HepG2 (cell line): Measurements from ENCODE around the gene PLEKHA8. TPM values are rescaled to one million over a fixed set of nuclear protein-coding genes. Genes with fewer than 3 reads are reported as not detected.

Source experiments
- AKAP8 ChIP-seq: sonication (generic); formaldehyde crosslinking; IDR thresholded peaks from 2 replicates; pipeline ENCODE4 v1.5.1; 2020; ENCODE audit warnings: mild to moderate bottlenecking, missing genetic modification reagents
- CEBPG ChIP-seq: IDR thresholded peaks from 2 replicates; pipeline ENCODE4 v1.6.1; 2016
- GTF3A ChIP-seq: sonication (generic); formaldehyde crosslinking; conservative IDR thresholded peaks from 2 replicates; pipeline ENCODE4 v1.4.0; 2020; ENCODE audit warnings: mild to moderate bottlenecking, missing genetic modification reagents
- HMG20A ChIP-seq: IDR thresholded peaks from 2 replicates; pipeline ENCODE4 v1.6.1; 2016; ENCODE audit warnings: borderline replicate concordance
- KAT2B ChIP-seq: fragments of 150-350 bp; IDR thresholded peaks from 2 replicates; pipeline ENCODE4 v1.6.1; 2014; ENCODE audit warnings: low read depth, low read length, borderline replicate concordance
- KLF13 ChIP-seq: sonication (generic); formaldehyde crosslinking; IDR thresholded peaks from 2 replicates; pipeline ENCODE4 v1.4.0; 2020; ENCODE audit warnings: mild to moderate bottlenecking, missing genetic modification reagents
- MAF1 ChIP-seq: sonication (generic); formaldehyde crosslinking; IDR thresholded peaks from 2 replicates; pipeline ENCODE4 v1.5.0; 2020; ENCODE audit warnings: missing genetic modification reagents, borderline replicate concordance
- MEF2D ChIP-seq: sonication (generic); formaldehyde crosslinking; IDR thresholded peaks from 2 replicates; pipeline ENCODE4 v1.5.1; 2020; ENCODE audit warnings: mild to moderate bottlenecking, missing genetic modification reagents
- NFYC ChIP-seq: IDR thresholded peaks from 2 replicates; pipeline ENCODE4 v1.6.1; 2016; ENCODE audit warnings: missing genetic modification reagents, missing compliant biosample characterization
- SIN3A ChIP-seq: IDR thresholded peaks from 2 replicates; pipeline ENCODE4 v1.6.1; 2011; ENCODE audit warnings: low read depth, mild to moderate bottlenecking, control low read depth, low read length, borderline replicate concordance
- SNAPC5 ChIP-seq: sonication (generic); formaldehyde crosslinking; IDR thresholded peaks from 2 replicates; pipeline ENCODE4 v1.8.1; 2023; ENCODE audit warnings: mild to moderate bottlenecking, missing genetic modification reagents, borderline replicate concordance
- TBX2 ChIP-seq: sonication (generic); formaldehyde crosslinking; IDR thresholded peaks from 2 replicates; pipeline ENCODE4 v1.5.0; 2020; ENCODE audit warnings: missing genetic modification reagents, mild to moderate bottlenecking, borderline replicate concordance
- TEF ChIP-seq: sonication (generic); formaldehyde crosslinking; IDR thresholded peaks from 2 replicates; pipeline ENCODE4 v1.5.0; 2020; ENCODE audit warnings: missing genetic modification reagents
- TMF1 ChIP-seq: sonication (generic); formaldehyde crosslinking; IDR thresholded peaks from 2 replicates; pipeline ENCODE4 v1.8.1; 2022; ENCODE audit warnings: low read depth, missing genetic modification reagents
- UBTF ChIP-seq: sonication (generic); formaldehyde crosslinking; IDR thresholded peaks from 2 replicates; pipeline ENCODE4 v1.4.0; 2020; ENCODE audit warnings: mild to moderate bottlenecking, missing genetic modification reagents
- ZBTB37 ChIP-seq: sonication (generic); formaldehyde crosslinking; IDR thresholded peaks from 2 replicates; pipeline ENCODE4 v1.4.0; 2020; ENCODE audit warnings: mild to moderate bottlenecking, missing genetic modification reagents
- ZNF124 ChIP-seq: sonication (generic); formaldehyde crosslinking; IDR thresholded peaks from 2 replicates; pipeline ENCODE4 v1.4.0; 2020; ENCODE audit warnings: missing genetic modification reagents
- ZNF20 ChIP-seq: sonication (generic); formaldehyde crosslinking; IDR thresholded peaks from 2 replicates; pipeline ENCODE4 v1.4.0; 2020; ENCODE audit warnings: mild to moderate bottlenecking, moderate library complexity, missing genetic modification reagents
- ZNF280D ChIP-seq: sonication (generic); formaldehyde crosslinking; IDR thresholded peaks from 2 replicates; pipeline ENCODE4 v1.5.1; 2020; ENCODE audit warnings: mild to moderate bottlenecking, missing genetic modification reagents
- ZNF446 ChIP-seq: sonication (generic); formaldehyde crosslinking; IDR thresholded peaks from 2 replicates; pipeline ENCODE4 v1.5.0; 2020; ENCODE audit warnings: mild to moderate bottlenecking, missing genetic modification reagents
- ZNF557 ChIP-seq: sonication (generic); formaldehyde crosslinking; IDR thresholded peaks from 2 replicates; pipeline ENCODE4 v1.4.0; 2020; ENCODE audit warnings: missing genetic modification reagents
- ZNF775 ChIP-seq: sonication (generic); formaldehyde crosslinking; IDR thresholded peaks from 2 replicates; pipeline ENCODE4 v1.4.0; 2020; ENCODE audit warnings: missing genetic modification reagents, mild to moderate bottlenecking, moderate library complexity, borderline replicate concordance
- polyA plus RNA-seq, 8 experiments: library from polyadenylated mRNA; depleted of rRNA in 3 of 8; stranded (reverse) in 7 of 8; unstranded in 1 of 8; fragments of >200 nt; fragmentation: Illumina TruSeq in 4 of 8; extraction: Trizol in 4 of 8; gene quantifications; 2 replicates each; pipeline versions ENCODE4 v1.2.1 to v1.2.3, GENCODE V29; 2011 to 2016; ENCODE audit warnings: low read depth in 4 of 8, missing spikeins in 1 of 8, mixed read lengths in 1 of 8; ENCODE audit not compliant: insufficient read depth in 1 of 8
- total RNA-seq, 5 experiments: library from RNA; depleted of rRNA; stranded (reverse); fragments of >200 nt; fragmentation: Illumina TruSeq; extraction: Trizol; gene quantifications; 2 replicates each; pipeline ENCODE4 v1.2.3, GENCODE V29; 2016; ENCODE audit warnings: low read depth in 1 of 5

The PLEKHA8 gene
- total and polyA plus RNA-seq, 2 of the 13 experiments (the other 11 are each of a cell fraction or from before 2014, with no cell fraction given) = 12.5 to 26.4 TPM

- 0 out of 2 replicates have a peak, but pooled peaks have one; percentile 11 for TF ChIP-seq TEF (CRISPR knock-in tag)
- TF ChIP-seq CEBPG (CRISPR knock-in tag) = no peak
- no peak for TF ChIP-seq MAF1 (CRISPR knock-in tag)
- TF ChIP-seq ZNF446 (CRISPR knock-in tag) = 0 out of 2 replicates have a peak, but pooled peaks have one; percentile 24
- no peak for TF ChIP-seq KAT2B
- no peak for TF ChIP-seq ZNF775 (CRISPR knock-in tag)
- TF ChIP-seq ZBTB37 (CRISPR knock-in tag) = no peak
- TF ChIP-seq TMF1 (CRISPR knock-in tag) = 0 out of 2 replicates have a peak, but pooled peaks have one; percentile 36
- no peak; the same call in 1 of the 2 replicates for TF ChIP-seq UBTF (CRISPR knock-in tag)
- 0 out of 2 replicates have a peak, but pooled peaks have one; percentile 23 for TF ChIP-seq ZNF557
- TF ChIP-seq TBX2 (CRISPR knock-in tag) = peak; percentile 48; the same call in 1 of the 2 replicates
- TF ChIP-seq MEF2D (CRISPR knock-in tag) = 0 out of 2 replicates have a peak, but pooled peaks have one; percentile 30
- TF ChIP-seq GTF3A (CRISPR knock-in tag) = no peak
- TF ChIP-seq KLF13 (CRISPR knock-in tag) = no peak
- 0 out of 2 replicates have a peak, but pooled peaks have one; percentile 10 for TF ChIP-seq HMG20A
- TF ChIP-seq SNAPC5 (CRISPR knock-in tag) = 0 out of 2 replicates have a peak, but pooled peaks have one; percentile 10
- TF ChIP-seq ZNF124 (CRISPR knock-in tag) = no peak
- 0 out of 2 replicates have a peak, but pooled peaks have one; percentile 17 for TF ChIP-seq ZNF280D (CRISPR knock-in tag)
- TF ChIP-seq SIN3A = 0 out of 2 replicates have a peak, but pooled peaks have one; percentile 39
- TF ChIP-seq ZNF20 (CRISPR knock-in tag) = no peak
- no peak for TF ChIP-seq NFYC (CRISPR knock-in tag)
- TF ChIP-seq AKAP8 (CRISPR knock-in tag) = no peak
These were observed 780 bp downstream of the PLEKHA8 start (continued) for GRCh38 chr7:30028749-30029635.
